Neural progenitor cell (in vitro differentiated cells): Measurements from ENCODE around the gene MED26.

Experiments used
- CTCF ChIP-seq: fragments of 200-600 bp; sonication (generic); IDR thresholded peaks from 2 replicates; pipeline ENCODE4 v1.5.1; 2017; ENCODE audit warnings: antibody characterized with exemption, mild to moderate bottlenecking
- EZH2 ChIP-seq: fragments of 200-600 bp; sonication (generic); IDR thresholded peaks from 2 replicates; pipeline ENCODE4 v1.6.1; 2017; ENCODE audit warnings: antibody characterized with exemption, mild to moderate bottlenecking, moderate library complexity
- EZH2phosphoT487 ChIP-seq: fragments of 200-600 bp; sonication (generic); IDR thresholded peaks from 2 replicates; pipeline ENCODE4 v1.6.1; 2017; ENCODE audit warnings: antibody characterized with exemption

- TF ChIP-seq CTCF (no peak), EZH2 (no peak), EZH2phosphoT487 (no peak)
These were observed 52.7 kb downstream of the MED26 start for GRCh38 chr19:16575282-16575681.
